ENCODE measurements around the gene B3GAT1. TPM values are rescaled to one million over a fixed set of nuclear protein-coding genes. Genes with fewer than 3 reads are reported as not detected.

B3GAT1 gene
- total and polyA plus RNA-seq, 2 of the 13 experiments (the other 11 are each of a cell fraction or from before 2014, with no cell fraction given): not detected

DNA sequence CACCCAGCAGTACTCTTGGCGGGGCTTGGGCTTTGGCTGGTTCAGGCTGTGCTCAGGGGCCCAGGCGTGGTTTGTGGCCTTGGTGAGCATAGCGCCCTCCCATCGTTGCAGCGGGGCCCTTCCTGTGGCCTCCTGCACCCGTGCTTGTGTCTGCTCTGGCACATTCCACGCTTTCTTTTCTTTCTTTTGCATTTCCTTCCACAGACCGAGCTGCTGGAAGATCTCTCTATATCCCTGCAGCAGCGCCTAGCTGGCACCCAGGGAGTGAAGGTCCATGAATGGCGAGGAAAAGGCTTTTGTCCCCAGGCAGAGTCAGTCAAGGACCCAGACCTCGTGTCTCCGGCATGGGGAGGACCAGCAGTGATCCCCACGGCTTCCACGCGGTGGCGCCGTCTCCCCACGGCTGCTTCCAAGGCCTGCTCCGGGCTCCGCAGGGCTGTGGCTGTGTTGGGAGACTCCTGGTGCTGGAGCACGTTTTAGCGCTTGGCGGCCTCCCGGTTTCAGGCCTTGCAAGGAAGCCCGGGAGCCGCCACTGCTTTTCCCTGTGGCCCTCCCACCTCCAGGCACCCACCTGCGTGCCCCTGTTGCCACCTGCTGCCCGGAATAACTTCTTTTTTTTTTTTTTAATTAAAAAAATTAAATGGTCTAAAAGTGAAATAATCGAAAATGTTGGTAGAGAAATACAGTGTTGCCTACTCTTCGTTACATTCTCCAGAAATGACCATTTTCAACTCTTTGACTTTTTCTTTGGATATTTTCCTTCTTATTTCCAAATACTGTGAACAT, 51.8 kb downstream of the B3GAT1 start:
- Histone ChIP-seq H3K79me2 (ENCODE audit: insufficient read depth, low read length) (no peaks in the 10 kb centered on the region), H3K27ac (ENCODE audit: extremely low read length, insufficient read depth, low read length) (no peak overlapping the region), H3K4me1 (ENCODE audit: insufficient read depth, low read length) (peaks cover 6% of the 10 kb centered on the region), H3K4me3 (replicated peaks in 1 of 3; ENCODE audit: insufficient read depth in 1 of 3, low read depth in 2 of 3, low read length in 3 of 3) (no peak overlapping the region), H3K36me3 (replicated peaks in 1 of 2; ENCODE audit: control insufficient read depth in 1 of 2, insufficient read depth in 2 of 2, low read length in 2 of 2) (no peaks in the 10 kb centered on the region), H3K9me3 (ENCODE audit: low read length) (no peaks in the 10 kb centered on the region), H3K27me3 (ENCODE audit: control insufficient read depth in 1 of 2, insufficient read depth in 2 of 2, low read length in 2 of 2) (peaks cover 15 to 57% of the 10 kb centered on the region in 2 experiments), H4K20me1 (ENCODE audit: insufficient read depth, low read length) (no peaks in the 10 kb centered on the region), H2AFZ (ENCODE audit: low read length) (no peak overlapping the region), H3K4me2 (ENCODE audit: low read depth, low read length) (no peak overlapping the region; the same call in 1 of the 2 replicates), H3K9ac (ENCODE audit: insufficient read depth, low read depth, low read length) (no peak overlapping the region)
- CTCF ChIA-PET (ENCODE audit: low intra/inter-chr PET ratio, low total read pairs): interaction anchor here (0.7 to 1.2 kb wide), 3 partner anchors 98 to 276 kb away, joined by 3 to 5 read pairs (median 4); no protein-coding TSS in a partner anchor
- POLR2A ChIA-PET: no interaction called here
- BruUV-seq (replicated peaks): no TSS peak
- peak; percentile 97 for ATAC-seq
- peak; percentile 56 for FAIRE-seq
- DNase-seq (ENCODE audit: low spot score): peak; percentile 65
- intact Hi-C loops (cut with micrococcal nuclease; ENCODE audit: unreplicated experiment): loop anchor here (1.0 kb wide), 1 partner anchor 219 kb away; no protein-coding TSS in a partner anchor
- in situ Hi-C loops (cut with HindIII; ENCODE audit: extremely low pct_ligation_motif_present, low pct_unique_long_range_greater_than_20kb): loop anchor here (5.0 to 10.0 kb wide), 2 partner anchors 215 to 367 kb away; no protein-coding TSS in a partner anchor
- 19% methylated on average over 21 of the region's 30 CpGs for whole genome bisulfite sequencing (ENCODE audit: low lambda C conversion rate)
- TF ChIP-seq PRMT3 (CRISPR knock-in tag; IDR thresholded peaks at IDR 0.05; ENCODE audit: borderline replicate concordance, low read depth) (no peak; the same call in 1 of the 2 replicates), SETDB1 (CRISPR knock-in tag; IDR thresholded peaks at IDR 0.05; ENCODE audit: borderline replicate concordance) (no peak), IRF2 (CRISPR knock-in tag; IDR thresholded peaks at IDR 0.05) (0 out of 2 replicates have a peak, but pooled peaks have one; percentile 47), STAG1 (CRISPR knock-in tag; IDR thresholded peaks at IDR 0.05) (peak; percentile 98), CHD4 (IDR thresholded peaks at IDR 0.05; ENCODE audit: borderline replicate concordance, low read length) (no peak), ZNF256 (CRISPR knock-in tag; conservative IDR thresholded peaks at IDR 0.05) (no peak), ZNF652 (CRISPR knock-in tag; IDR thresholded peaks at IDR 0.05; ENCODE audit: borderline replicate concordance, low read depth) (no peak), CEBPG (CRISPR knock-in tag; IDR thresholded peaks at IDR 0.05) (no peak), MEIS1 (CRISPR knock-in tag; IDR thresholded peaks at IDR 0.05; ENCODE audit: borderline replicate concordance) (no peak), PHB2 (IDR thresholded peaks at IDR 0.05; ENCODE audit: partially characterized antibody) (no peak), ATM (IDR thresholded peaks at IDR 0.05; ENCODE audit: borderline replicate concordance) (no peak), SNAPC2 (CRISPR knock-in tag; IDR thresholded peaks at IDR 0.05) (no peak), ZNF337 (CRISPR knock-in tag; IDR thresholded peaks at IDR 0.05; ENCODE audit: borderline replicate concordance, low read depth) (0 out of 2 replicates have a peak, but pooled peaks have one; percentile 52)
- TF ChIP-seq, protein P1, sequence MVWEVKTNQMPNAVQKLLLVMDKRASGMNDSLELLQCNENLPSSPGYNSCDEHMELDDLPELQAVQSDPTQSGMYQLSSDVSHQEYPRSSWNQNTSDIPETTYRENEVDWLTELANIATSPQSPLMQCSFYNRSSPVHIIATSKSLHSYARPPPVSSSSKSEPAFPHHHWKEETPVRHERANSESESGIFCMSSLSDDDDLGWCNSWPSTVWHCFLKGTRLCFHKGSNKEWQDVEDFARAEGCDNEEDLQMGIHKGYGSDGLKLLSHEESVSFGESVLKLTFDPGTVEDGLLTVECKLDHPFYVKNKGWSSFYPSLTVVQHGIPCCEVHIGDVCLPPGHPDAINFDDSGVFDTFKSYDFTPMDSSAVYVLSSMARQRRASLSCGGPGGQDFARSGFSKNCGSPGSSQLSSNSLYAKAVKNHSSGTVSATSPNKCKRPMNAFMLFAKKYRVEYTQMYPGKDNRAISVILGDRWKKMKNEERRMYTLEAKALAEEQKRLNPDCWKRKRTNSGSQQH (CRISPR knock-in tag; IDR thresholded peaks at IDR 0.05; ENCODE audit: low read depth): no peak
- TF ChIP-seq, protein P2, sequence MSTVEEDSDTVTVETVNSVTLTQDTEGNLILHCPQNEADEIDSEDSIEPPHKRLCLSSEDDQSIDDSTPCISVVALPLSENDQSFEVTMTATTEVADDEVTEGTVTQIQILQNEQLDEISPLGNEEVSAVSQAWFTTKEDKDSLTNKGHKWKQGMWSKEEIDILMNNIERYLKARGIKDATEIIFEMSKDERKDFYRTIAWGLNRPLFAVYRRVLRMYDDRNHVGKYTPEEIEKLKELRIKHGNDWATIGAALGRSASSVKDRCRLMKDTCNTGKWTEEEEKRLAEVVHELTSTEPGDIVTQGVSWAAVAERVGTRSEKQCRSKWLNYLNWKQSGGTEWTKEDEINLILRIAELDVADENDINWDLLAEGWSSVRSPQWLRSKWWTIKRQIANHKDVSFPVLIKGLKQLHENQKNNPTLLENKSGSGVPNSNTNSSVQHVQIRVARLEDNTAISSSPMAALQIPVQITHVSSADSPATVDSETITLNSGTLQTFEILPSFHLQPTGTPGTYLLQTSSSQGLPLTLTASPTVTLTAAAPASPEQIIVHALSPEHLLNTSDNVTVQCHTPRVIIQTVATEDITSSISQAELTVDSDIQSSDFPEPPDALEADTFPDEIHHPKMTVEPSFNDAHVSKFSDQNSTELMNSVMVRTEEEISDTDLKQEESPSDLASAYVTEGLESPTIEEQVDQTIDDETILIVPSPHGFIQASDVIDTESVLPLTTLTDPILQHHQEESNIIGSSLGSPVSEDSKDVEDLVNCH (CRISPR knock-in tag; IDR thresholded peaks at IDR 0.05): no peak
- TF ChIP-seq, protein P3, sequence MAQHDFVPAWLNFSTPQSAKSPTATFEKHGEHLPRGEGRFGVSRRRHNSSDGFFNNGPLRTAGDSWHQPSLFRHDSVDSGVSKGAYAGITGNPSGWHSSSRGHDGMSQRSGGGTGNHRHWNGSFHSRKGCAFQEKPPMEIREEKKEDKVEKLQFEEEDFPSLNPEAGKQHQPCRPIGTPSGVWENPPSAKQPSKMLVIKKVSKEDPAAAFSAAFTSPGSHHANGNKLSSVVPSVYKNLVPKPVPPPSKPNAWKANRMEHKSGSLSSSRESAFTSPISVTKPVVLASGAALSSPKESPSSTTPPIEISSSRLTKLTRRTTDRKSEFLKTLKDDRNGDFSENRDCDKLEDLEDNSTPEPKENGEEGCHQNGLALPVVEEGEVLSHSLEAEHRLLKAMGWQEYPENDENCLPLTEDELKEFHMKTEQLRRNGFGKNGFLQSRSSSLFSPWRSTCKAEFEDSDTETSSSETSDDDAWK (CRISPR knock-in tag; IDR thresholded peaks at IDR 0.05): no peak
- TF ChIP-seq, protein P4, sequence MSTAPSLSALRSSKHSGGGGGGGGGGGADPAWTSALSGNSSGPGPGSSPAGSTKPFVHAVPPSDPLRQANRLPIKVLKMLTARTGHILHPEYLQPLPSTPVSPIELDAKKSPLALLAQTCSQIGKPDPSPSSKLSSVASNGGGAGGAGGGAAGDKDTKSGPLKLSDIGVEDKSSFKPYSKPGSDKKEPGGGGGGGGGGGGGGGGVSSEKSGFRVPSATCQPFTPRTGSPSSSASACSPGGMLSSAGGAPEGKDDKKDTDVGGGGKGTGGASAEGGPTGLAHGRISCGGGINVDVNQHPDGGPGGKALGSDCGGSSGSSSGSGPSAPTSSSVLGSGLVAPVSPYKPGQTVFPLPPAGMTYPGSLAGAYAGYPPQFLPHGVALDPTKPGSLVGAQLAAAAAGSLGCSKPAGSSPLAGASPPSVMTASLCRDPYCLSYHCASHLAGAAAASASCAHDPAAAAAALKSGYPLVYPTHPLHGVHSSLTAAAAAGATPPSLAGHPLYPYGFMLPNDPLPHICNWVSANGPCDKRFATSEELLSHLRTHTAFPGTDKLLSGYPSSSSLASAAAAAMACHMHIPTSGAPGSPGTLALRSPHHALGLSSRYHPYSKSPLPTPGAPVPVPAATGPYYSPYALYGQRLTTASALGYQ (CRISPR knock-in tag; IDR thresholded peaks at IDR 0.05): no peak
